GM18520 (cell line): ENCODE measurements around the gene LSM10.

Experiments
- ATAC-seq: cut with Tn5 transposase; IDR thresholded peaks from one replicate; pipeline ENCODE4 v1.9.1; 2021; ENCODE audit not compliant: unreplicated experiment

LSM10 gene

GRCh38 chr1:36411674-36412648 lies 14.3 kb upstream of the LSM10 start:
- no peak for ATAC-seq

- no peak for ATAC-seq
Measured at GRCh38 chr1:36408479-36408878, 10.8 kb upstream of the LSM10 start.

GRCh38 chr1:36406440-36406839 lies 8.7 kb upstream of the LSM10 start:
- ATAC-seq: no peak

GRCh38 chr1:36402504-36402890 lies 4.8 kb upstream of the LSM10 start:
- no peak for ATAC-seq

- ATAC-seq: no peak
Measured at GRCh38 chr1:36401602-36402503, 4.1 kb upstream of the LSM10 start.

- no peak for ATAC-seq
Measured at GRCh38 chr1:36400825-36401601, 3.3 kb upstream of the LSM10 start.

GRCh38 chr1:36400514-36400824 lies 2.8 kb upstream of the LSM10 start:
- ATAC-seq: no peak

- ATAC-seq: no peak
Measured at GRCh38 chr1:36398370-36398977, 766 bp upstream of the LSM10 start.

- ATAC-seq: no peak
Measured at GRCh38 chr1:36397083-36397377, 678 bp downstream of the LSM10 start.

- no peak for ATAC-seq
Measured at GRCh38 chr1:36396359-36396758, 1.3 kb downstream of the LSM10 start.

GRCh38 chr1:36393686-36394085 lies 4.0 kb downstream of the LSM10 start:
- ATAC-seq: no peak

- no peak for ATAC-seq
Measured at GRCh38 chr1:36392836-36393235, 4.9 kb downstream of the LSM10 start.

GRCh38 chr1:36391271-36391670 lies 6.4 kb downstream of the LSM10 start:
- ATAC-seq: no peak

GRCh38 chr1:36390411-36390810 lies 7.3 kb downstream of the LSM10 start:
- ATAC-seq: no peak

GRCh38 chr1:36389999-36390398 lies 7.7 kb downstream of the LSM10 start:
- no peak for ATAC-seq

GRCh38 chr1:36389261-36389660 lies 8.4 kb downstream of the LSM10 start:
- no peak for ATAC-seq

GRCh38 chr1:36387141-36387949 lies 10.4 kb downstream of the LSM10 start:
- ATAC-seq: no peak

- ATAC-seq: peak; percentile 34
Measured at GRCh38 chr1:36386265-36387140, 11.2 kb downstream of the LSM10 start.
